HG02840 (cell line): ENCODE results near the gene SAMD13.
"Not testable (repeated sequence)": the region's sequence is repeated elsewhere in the genome, so short reads cannot be mapped to it uniquely, and the experiment has no call there.

ENCODE experiments used
- ATAC-seq: cut with Tn5 transposase; IDR thresholded peaks from one replicate; pipeline ENCODE4 v1.9.1; 2021; ENCODE audit warnings: mild to moderate bottlenecking, moderate library complexity, moderate number of reproducible peaks; ENCODE audit not compliant: unreplicated experiment, low FRiP score

The SAMD13 gene

GRCh38 chr1:84282780-84283333 is 18.7 kb upstream of the SAMD13 start:
- ATAC-seq = no peak

- ATAC-seq = no peak
These were observed 18.1 kb upstream of the SAMD13 start for GRCh38 chr1:84283381-84283780.

GRCh38 chr1:84286071-84286470 is 15.4 kb upstream of the SAMD13 start:
- no peak for ATAC-seq

GRCh38 chr1:84287389-84287788 is 14.1 kb upstream of the SAMD13 start:
- ATAC-seq = not testable (repeated sequence)

- no peak for ATAC-seq
These were observed 12.2 kb upstream of the SAMD13 start for GRCh38 chr1:84289169-84289785.

GRCh38 chr1:84291882-84292655 is 9.4 kb upstream of the SAMD13 start:
- no peak for ATAC-seq

- ATAC-seq = no peak
These were observed 7.7 kb upstream of the SAMD13 start for GRCh38 chr1:84293766-84294165.

- ATAC-seq = no peak
These were observed 6.8 kb upstream of the SAMD13 start for GRCh38 chr1:84294751-84295150.

- ATAC-seq = no peak
These were observed 3.8 kb upstream of the SAMD13 start for GRCh38 chr1:84297546-84298244.

GRCh38 chr1:84298328-84298683 is 3.2 kb upstream of the SAMD13 start:
- peak; percentile 70 for ATAC-seq

- peak; percentile 42 for ATAC-seq
These were observed 2.6 kb upstream of the SAMD13 start for GRCh38 chr1:84298684-84299535.

- no peak for ATAC-seq
These were observed 1.9 kb upstream of the SAMD13 start for GRCh38 chr1:84299536-84300170.

- no peak for ATAC-seq
These were observed 1.0 kb upstream of the SAMD13 start for GRCh38 chr1:84300501-84300900.

GRCh38 chr1:84301785-84302385 is 377 bp downstream of the SAMD13 start:
- no peak for ATAC-seq

GRCh38 chr1:84303314-84303830 is 1.9 kb downstream of the SAMD13 start:
- no peak for ATAC-seq

- no peak for ATAC-seq
These were observed 5.9 kb downstream of the SAMD13 start for GRCh38 chr1:84307398-84307797.

- no peak for ATAC-seq
These were observed 9.8 kb downstream of the SAMD13 start for GRCh38 chr1:84311296-84311695.

- ATAC-seq = no peak
These were observed 18.2 kb downstream of the SAMD13 start for GRCh38 chr1:84319662-84320061.

- ATAC-seq = no peak
These were observed 26.3 kb downstream of the SAMD13 start for GRCh38 chr1:84327830-84328229.
